Medulla oblongata (tissue), 1 donor: ENCODE measurements around the gene ZNF684.
A peak's percentile ranks its signal among the peaks of the same experiment; 100 is the strongest.
"Not testable (repeated sequence)": the region's sequence is repeated elsewhere in the genome, so short reads cannot be mapped to it uniquely, and the experiment has no call there.

Experiments used
- DNase-seq: peaks from one replicate; pipeline ENCODE4 v3.0.0-alpha.2; 2015; ENCODE audit errors: extremely low spot score

The ZNF684 gene

GRCh38 chr1:40531381-40532061 is at the start of gene ZNF684:
Gene ZNF684 (plus strand): TSS chr1:40531637. CDS start chr1:40533167, 1,530 bp downstream.
- peak; percentile 97 for DNase-seq

GRCh38 chr1:40495315-40495903 is 36.0 kb upstream of the ZNF684 start:
- DNase-seq = no peak

- not testable (repeated sequence) for DNase-seq
Measured at GRCh38 chr1:40502651-40503050, 28.8 kb upstream of the ZNF684 start.

- no peak for DNase-seq
Measured at GRCh38 chr1:40507973-40508372, 23.5 kb upstream of the ZNF684 start.

- peak; percentile 73 for DNase-seq
Measured at GRCh38 chr1:40508375-40509341, 22.8 kb upstream of the ZNF684 start, which contains the start of gene EXO5. Gene EXO5 (plus strand): TSS chr1:40508767. CDS start chr1:40514545, 5,778 bp downstream.

- DNase-seq = no peak
Measured at GRCh38 chr1:40519517-40519916, 11.9 kb upstream of the ZNF684 start.

GRCh38 chr1:40530735-40531380 is 579 bp upstream of the ZNF684 start:
- DNase-seq = no peak

- DNase-seq = no peak
Measured at GRCh38 chr1:40532062-40532389, 589 bp downstream of the ZNF684 start.

- peak; percentile 67 for DNase-seq
Measured at GRCh38 chr1:40532844-40533424, 1.5 kb downstream of the ZNF684 start.

GRCh38 chr1:40534589-40534988 is 3.2 kb downstream of the ZNF684 start:
- no peak for DNase-seq

GRCh38 chr1:40535732-40536131 is 4.3 kb downstream of the ZNF684 start:
- no peak for DNase-seq

GRCh38 chr1:40539338-40539737 is 7.9 kb downstream of the ZNF684 start:
- DNase-seq = no peak

- DNase-seq = no peak
Measured at GRCh38 chr1:40546957-40547356, 15.5 kb downstream of the ZNF684 start.

- no peak for DNase-seq
Measured at GRCh38 chr1:40553017-40553416, 21.6 kb downstream of the ZNF684 start.

- DNase-seq = not testable (repeated sequence)
Measured at GRCh38 chr1:40554807-40555206, 23.4 kb downstream of the ZNF684 start.

- DNase-seq = no peak
Measured at GRCh38 chr1:40556121-40556520, 24.7 kb downstream of the ZNF684 start.

- DNase-seq = not testable (repeated sequence)
Measured at GRCh38 chr1:40558241-40558640, 26.8 kb downstream of the ZNF684 start.

GRCh38 chr1:40562185-40562584 is 30.7 kb downstream of the ZNF684 start:
- DNase-seq = no peak

GRCh38 chr1:40563266-40563665 is 31.8 kb downstream of the ZNF684 start:
- DNase-seq = no peak

- DNase-seq = no peak
Measured at GRCh38 chr1:40564506-40564905, 33.1 kb downstream of the ZNF684 start.

GRCh38 chr1:40564913-40565312 is 33.5 kb downstream of the ZNF684 start:
- DNase-seq = no peak

- DNase-seq = no peak
Measured at GRCh38 chr1:40567825-40568224, 36.4 kb downstream of the ZNF684 start.
